ENCODE results near the gene TRPV3. TPM values are rescaled to one million over a fixed set of nuclear protein-coding genes. Genes with fewer than 3 reads are reported as not detected.

Gene TRPV3
- total and polyA plus RNA-seq, 4 donors = 0.10 to 0.91 (median 0.33) TPM

DNA sequence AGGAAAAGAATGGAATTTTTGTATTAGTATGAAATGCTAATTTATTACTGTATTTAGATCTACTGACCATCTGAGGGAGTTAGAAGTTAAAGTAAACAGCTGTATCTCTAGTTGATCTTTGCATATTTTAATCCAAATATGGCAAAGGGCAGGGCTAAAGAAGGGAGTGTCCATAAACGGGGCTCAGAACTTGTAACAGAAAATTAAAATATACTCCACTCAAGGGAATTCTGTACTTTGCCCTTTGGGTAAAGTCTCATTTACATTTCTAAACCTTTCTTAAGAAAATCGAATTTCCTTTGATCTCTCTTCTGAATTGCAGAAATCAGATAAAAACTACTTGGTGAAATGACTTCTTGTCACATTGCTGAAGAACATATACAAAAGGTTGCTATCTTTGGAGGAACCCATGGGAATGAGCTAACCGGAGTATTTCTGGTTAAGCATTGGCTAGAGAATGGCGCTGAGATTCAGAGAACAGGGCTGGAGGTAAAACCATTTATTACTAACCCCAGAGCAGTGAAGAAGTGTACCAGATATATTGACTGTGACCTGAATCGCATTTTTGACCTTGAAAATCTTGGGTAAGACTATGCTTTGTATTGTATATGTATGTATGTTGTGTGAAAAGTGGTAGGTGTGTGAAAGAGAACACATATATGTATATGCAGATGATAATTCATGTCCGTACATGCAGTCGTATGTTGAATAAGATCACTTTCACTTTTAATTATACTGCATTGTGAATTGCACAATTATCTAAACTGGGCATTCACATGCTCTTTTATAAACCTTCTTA lies 81.6 kb downstream of the TRPV3 start, which contains the start of gene ASPA:
Gene ASPA (plus strand): TSS at position 186 of the 799 bp plus-strand sequence. CDS start 163 bp downstream, at position 349.
- no peaks in the 10 kb centered on the region for H3K9me3 ChIP-seq (ENCODE audit: control insufficient read depth in 4 of 4, insufficient read depth in 3 of 4, low read length in 3 of 4)
- TF ChIP-seq, protein P1, sequence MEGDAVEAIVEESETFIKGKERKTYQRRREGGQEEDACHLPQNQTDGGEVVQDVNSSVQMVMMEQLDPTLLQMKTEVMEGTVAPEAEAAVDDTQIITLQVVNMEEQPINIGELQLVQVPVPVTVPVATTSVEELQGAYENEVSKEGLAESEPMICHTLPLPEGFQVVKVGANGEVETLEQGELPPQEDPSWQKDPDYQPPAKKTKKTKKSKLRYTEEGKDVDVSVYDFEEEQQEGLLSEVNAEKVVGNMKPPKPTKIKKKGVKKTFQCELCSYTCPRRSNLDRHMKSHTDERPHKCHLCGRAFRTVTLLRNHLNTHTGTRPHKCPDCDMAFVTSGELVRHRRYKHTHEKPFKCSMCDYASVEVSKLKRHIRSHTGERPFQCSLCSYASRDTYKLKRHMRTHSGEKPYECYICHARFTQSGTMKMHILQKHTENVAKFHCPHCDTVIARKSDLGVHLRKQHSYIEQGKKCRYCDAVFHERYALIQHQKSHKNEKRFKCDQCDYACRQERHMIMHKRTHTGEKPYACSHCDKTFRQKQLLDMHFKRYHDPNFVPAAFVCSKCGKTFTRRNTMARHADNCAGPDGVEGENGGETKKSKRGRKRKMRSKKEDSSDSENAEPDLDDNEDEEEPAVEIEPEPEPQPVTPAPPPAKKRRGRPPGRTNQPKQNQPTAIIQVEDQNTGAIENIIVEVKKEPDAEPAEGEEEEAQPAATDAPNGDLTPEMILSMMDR (IDR thresholded peaks at IDR 0.05; ENCODE audit: control extremely low read depth, extremely low read depth) = no peak
- no peaks in the 10 kb centered on the region for H3K36me3 ChIP-seq (ENCODE audit: control insufficient read depth in 4 of 4, insufficient read depth in 4 of 4, low read length in 4 of 4)
- peak within 1 kb of the TSS; percentile 69 to 97 for H3K9ac ChIP-seq (ENCODE audit: insufficient read depth in 1 of 2, low read length in 2 of 2)
- H3K4me1 ChIP-seq (ENCODE audit: control insufficient read depth in 5 of 5, insufficient read depth in 5 of 5, low read length in 5 of 5) = peaks cover 0 to 32% (median 0%) of the 10 kb centered on the region in 5 donors
- ATAC-seq (ENCODE audit: insufficient read depth, low FRiP score) (no peak), DNase-seq (peak in 2 of 3 donors; percentile 80 to 81)
- no peak within 1 kb of the TSS for H3K4me3 ChIP-seq
- WGBS, 2 donors = 44 to 74% methylated on average over 7 of the region's 7 CpGs
- no peaks in the 10 kb centered on the region for H3K27me3 ChIP-seq (ENCODE audit: control insufficient read depth in 3 of 3, insufficient read depth in 3 of 3, low read length in 2 of 3)
- peak within 1 kb of the TSS in 1 of 2 donors; percentile 31 for H3K27ac ChIP-seq (ENCODE audit: low read depth in 1 of 2, low read length in 1 of 2)

DNA sequence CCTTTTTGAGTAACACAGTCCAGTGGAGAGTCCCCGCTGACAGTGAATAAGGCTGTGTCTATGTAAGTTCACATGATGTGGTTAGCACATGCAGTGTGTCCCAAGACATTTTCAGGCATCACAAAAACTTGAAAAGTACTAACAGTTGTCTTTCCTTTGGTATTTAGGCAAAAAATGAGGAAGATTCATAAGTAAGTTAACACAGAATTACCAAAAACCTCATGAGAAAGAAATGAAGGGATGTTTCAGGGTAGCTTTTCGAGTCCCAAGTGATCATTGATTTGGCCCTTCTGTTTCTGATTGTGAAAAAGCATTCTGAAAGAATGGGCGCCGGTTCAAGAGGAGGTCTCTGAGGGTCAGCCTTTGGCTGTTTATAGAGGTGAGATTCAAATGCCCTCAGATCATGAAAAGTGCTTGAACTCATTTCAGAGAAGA lies 82.3 kb downstream of the TRPV3 start:
- Histone ChIP-seq H3K36me3 (ENCODE audit: control insufficient read depth in 4 of 4, insufficient read depth in 4 of 4, low read length in 4 of 4) (no peaks in the 10 kb centered on the region), H3K9me3 (ENCODE audit: control insufficient read depth in 4 of 4, insufficient read depth in 3 of 4, low read length in 3 of 4) (no peaks in the 10 kb centered on the region), H3K4me1 (ENCODE audit: control insufficient read depth in 5 of 5, insufficient read depth in 5 of 5, low read length in 5 of 5) (peaks cover 0 to 32% (median 0%) of the 10 kb centered on the region in 5 donors), H3K9ac (ENCODE audit: insufficient read depth in 1 of 2, low read length in 2 of 2) (peak overlapping the region in 1 of 2 donors; percentile 97), H3K4me3 (no peak overlapping the region), H3K27ac (ENCODE audit: low read depth in 1 of 2, low read length in 1 of 2) (no peak overlapping the region), H3K27me3 (ENCODE audit: control insufficient read depth in 3 of 3, insufficient read depth in 3 of 3, low read length in 2 of 3) (no peaks in the 10 kb centered on the region)
- ATAC-seq (ENCODE audit: insufficient read depth, low FRiP score) (no peak), DNase-seq (peak; percentile 44 to 83 (median 63))
- WGBS, 2 donors = 66 to 72% methylated on average over 4 of the region's 4 CpGs
- TF ChIP-seq, protein P1 (IDR thresholded peaks at IDR 0.05; ENCODE audit: control extremely low read depth, extremely low read depth) = no peak

DNA sequence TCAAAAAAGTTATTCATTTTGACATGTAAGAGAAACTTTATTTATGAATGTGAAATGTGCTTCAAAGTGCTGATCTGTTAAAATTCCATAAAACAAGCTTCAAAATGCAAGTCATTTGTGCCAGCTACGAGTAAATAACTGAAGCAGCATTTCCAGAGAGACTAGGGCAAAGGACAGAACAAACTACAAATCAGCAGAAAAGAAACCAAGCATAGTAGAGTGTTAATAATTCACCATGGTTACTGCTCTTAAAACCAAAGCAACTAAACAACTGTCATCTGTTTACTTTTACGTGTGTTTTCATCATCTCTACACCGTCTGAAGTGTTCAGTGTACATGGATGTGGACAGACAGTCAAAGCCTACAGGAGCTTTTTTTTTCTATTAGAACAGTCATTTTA lies 83.4 kb downstream of the TRPV3 start:
- no peaks in the 10 kb centered on the region for H3K36me3 ChIP-seq (ENCODE audit: control insufficient read depth in 4 of 4, insufficient read depth in 4 of 4, low read length in 4 of 4)
- H3K4me1 ChIP-seq (ENCODE audit: control insufficient read depth in 5 of 5, insufficient read depth in 5 of 5, low read length in 5 of 5) = peaks cover 0 to 32% (median 0%) of the 10 kb centered on the region in 5 donors
- TF ChIP-seq, protein P1 (IDR thresholded peaks at IDR 0.05; ENCODE audit: control extremely low read depth, extremely low read depth) = no peak
- H3K4me3 ChIP-seq = no peak overlapping the region
- no peaks in the 10 kb centered on the region for H3K9me3 ChIP-seq (ENCODE audit: control insufficient read depth in 4 of 4, insufficient read depth in 3 of 4, low read length in 3 of 4)
- ATAC-seq (ENCODE audit: insufficient read depth, low FRiP score) = no peak
- no peaks in the 10 kb centered on the region for H3K27me3 ChIP-seq (ENCODE audit: control insufficient read depth in 3 of 3, insufficient read depth in 3 of 3, low read length in 2 of 3)
- H3K27ac ChIP-seq (ENCODE audit: low read depth in 1 of 2, low read length in 1 of 2) = no peak overlapping the region
- WGBS, 2 donors = 36 to 52% methylated on average over 3 of the region's 3 CpGs
- peak overlapping the region in 1 of 2 donors; percentile 97 for H3K9ac ChIP-seq (ENCODE audit: insufficient read depth in 1 of 2, low read length in 2 of 2)
- peak in 2 of 3 donors; percentile 89 to 90 for DNase-seq
